WTC11 (cell line): Measurements from ENCODE around the gene HMX3. TPM values are rescaled to one million over a fixed set of nuclear protein-coding genes. Genes with fewer than 3 reads are reported as not detected.
A peak's percentile ranks its signal among the peaks of the same experiment; 100 is the strongest.

Source experiments
- ATAC-seq: fragments of 200-7000 bp; cut with Tn5 transposase; 2 replicates; pipeline ENCODE4 v1.10.0; 2021; ENCODE audit warnings: mild to moderate bottlenecking, moderate library complexity
- CTCF ChIA-PET: fragments of 300-600 bp; sonication (Branson Sonifier 250); formaldehyde crosslinking; loops from one replicate; lab custom pipeline; 2021; ENCODE audit warnings: antibody characterized with exemption; lab: Charles Lee
- POLR2A ChIA-PET: fragments of 350-600 bp; sonication (Branson Sonifier 250); formaldehyde crosslinking; loops from one replicate; lab custom pipeline; 2021; ENCODE audit warnings: antibody characterized with exemption; lab: Charles Lee
- DNase-seq: peaks from one replicate; pipeline ENCODE4 v3.0.0; 2021; ENCODE audit warnings: low spot score
- H3K27ac Mint-ChIP-seq: 2 replicates; pipeline ENCODE4 v1.8.0; 2021; ENCODE audit warnings: mixed read lengths
- H3K27me3 Mint-ChIP-seq: 2 replicates; pipeline ENCODE4 v1.8.0; 2021; ENCODE audit warnings: low read depth, mild to moderate bottlenecking, moderate library complexity, mixed read lengths
- H3K36me3 Mint-ChIP-seq: 2 replicates; pipeline ENCODE4 v1.8.0; 2021; ENCODE audit warnings: mixed read lengths
- H3K4me1 Mint-ChIP-seq: 2 replicates; pipeline ENCODE4 v1.8.0; 2022; ENCODE audit warnings: mixed read lengths
- H3K4me3 Mint-ChIP-seq: 2 replicates; pipeline ENCODE4 v1.8.0; 2021; ENCODE audit warnings: mild to moderate bottlenecking, moderate library complexity, mixed read lengths
- H3K9me3 Mint-ChIP-seq: 2 replicates; pipeline ENCODE4 v1.8.0; 2021; ENCODE audit warnings: mixed read lengths
- ARID4B ChIP-seq: sonication (generic); formaldehyde crosslinking; IDR thresholded peaks from 2 replicates; pipeline ENCODE4 v1.8.0; 2023; ENCODE audit warnings: missing genetic modification reagents, mild to moderate bottlenecking, borderline replicate concordance
- ATF1 ChIP-seq: sonication (generic); formaldehyde crosslinking; IDR thresholded peaks from 2 replicates; pipeline ENCODE4 v1.8.1; 2023; ENCODE audit warnings: mild to moderate bottlenecking, moderate library complexity, missing genetic modification reagents
- ATF3 ChIP-seq: sonication (generic); formaldehyde crosslinking; conservative IDR thresholded peaks from 2 replicates; pipeline ENCODE4 v1.8.1; 2022; ENCODE audit warnings: mild to moderate bottlenecking, missing genetic modification reagents
- CREB1 ChIP-seq: sonication (generic); formaldehyde crosslinking; IDR thresholded peaks from 2 replicates; pipeline ENCODE4 v1.8.0; 2023; ENCODE audit warnings: mild to moderate bottlenecking, missing genetic modification reagents
- CREM ChIP-seq: sonication (generic); formaldehyde crosslinking; IDR thresholded peaks from 2 replicates; pipeline ENCODE4 v1.8.1; 2022; ENCODE audit warnings: mild to moderate bottlenecking, missing genetic modification reagents, moderate library complexity
- E2F5 ChIP-seq: sonication (generic); formaldehyde crosslinking; IDR thresholded peaks from 2 replicates; pipeline ENCODE4 v1.8.1; 2022; ENCODE audit warnings: mild to moderate bottlenecking, moderate library complexity, missing genetic modification reagents
- FOXJ3 ChIP-seq: sonication (generic); formaldehyde crosslinking; IDR thresholded peaks from 2 replicates; pipeline ENCODE4 v1.9.0; 2021; ENCODE audit warnings: missing genetic modification reagents, mild to moderate bottlenecking, borderline replicate concordance
- IRF2 ChIP-seq: sonication (generic); formaldehyde crosslinking; IDR thresholded peaks from 2 replicates; pipeline ENCODE4 v1.8.0; 2022; ENCODE audit warnings: low read depth, missing genetic modification reagents, borderline replicate concordance
- JAZF1 ChIP-seq: fragments of 250-450 bp; sonication (Bioruptor Pico); IDR thresholded peaks from 2 replicates; pipeline ENCODE4 v1.9.0; 2021; ENCODE audit warnings: moderate library complexity, mild to moderate bottlenecking, inconsistent platforms
- JUN ChIP-seq: sonication (generic); formaldehyde crosslinking; IDR thresholded peaks from 2 replicates; pipeline ENCODE4 v1.8.0; 2023; ENCODE audit warnings: mild to moderate bottlenecking, missing genetic modification reagents
- KAT7 ChIP-seq: sonication (generic); formaldehyde crosslinking; IDR thresholded peaks from 2 replicates; pipeline ENCODE4 v1.8.1; 2023; ENCODE audit warnings: missing genetic modification reagents, mild to moderate bottlenecking, borderline replicate concordance
- MLX ChIP-seq: sonication (generic); formaldehyde crosslinking; IDR thresholded peaks from 2 replicates; pipeline ENCODE4 v1.8.1; 2023; ENCODE audit warnings: mild to moderate bottlenecking, missing genetic modification reagents, moderate library complexity
- MYBL2 ChIP-seq: sonication (generic); formaldehyde crosslinking; IDR thresholded peaks from 2 replicates; pipeline ENCODE4 v1.8.1; 2023; ENCODE audit warnings: mild to moderate bottlenecking, moderate library complexity, missing genetic modification reagents
- NFE2L1 ChIP-seq: sonication (generic); formaldehyde crosslinking; IDR thresholded peaks from 2 replicates; pipeline ENCODE4 v1.8.1; 2023; ENCODE audit warnings: missing genetic modification reagents
- OVOL2 ChIP-seq: fragments of 250-450 bp; sonication (Bioruptor Pico); IDR thresholded peaks from 2 replicates; pipeline ENCODE4 v1.9.0; 2021; ENCODE audit warnings: mild to moderate bottlenecking, borderline replicate concordance
- RELA ChIP-seq: sonication (generic); formaldehyde crosslinking; IDR thresholded peaks from 2 replicates; pipeline ENCODE4 v1.8.1; 2022; ENCODE audit warnings: missing genetic modification reagents, mild to moderate bottlenecking, borderline replicate concordance
- SMAD4 ChIP-seq: sonication (generic); formaldehyde crosslinking; IDR thresholded peaks from 2 replicates; pipeline ENCODE4 v1.8.0; 2022; ENCODE audit warnings: mild to moderate bottlenecking, missing genetic modification reagents
- TEAD1 ChIP-seq: sonication (generic); formaldehyde crosslinking; IDR thresholded peaks from 2 replicates; pipeline ENCODE4 v1.8.0; 2022; ENCODE audit warnings: mild to moderate bottlenecking, missing genetic modification reagents
- ZNF138 ChIP-seq: sonication (generic); formaldehyde crosslinking; conservative IDR thresholded peaks from 2 replicates; pipeline ENCODE4 v1.8.1; 2022; ENCODE audit warnings: mild to moderate bottlenecking, moderate library complexity, missing genetic modification reagents
- total RNA-seq: library from RNA; stranded (reverse); gene quantifications from 3 replicates; pipeline ENCODE4 v1.2.3, GENCODE V29; 2021
- TF ChIP-seq, protein P1 (sequence below): sonication (generic); formaldehyde crosslinking; IDR thresholded peaks from 2 replicates; pipeline ENCODE4 v1.8.1; 2023; ENCODE audit warnings: mild to moderate bottlenecking, missing genetic modification reagents, moderate library complexity
- TF ChIP-seq, protein P2 (sequence below): sonication (generic); formaldehyde crosslinking; IDR thresholded peaks from 2 replicates; pipeline ENCODE4 v1.8.1; 2023; ENCODE audit warnings: mild to moderate bottlenecking, missing genetic modification reagents
- TF ChIP-seq, protein P3 (sequence below): fragments of 250-450 bp; sonication (Bioruptor Pico); IDR thresholded peaks from 2 replicates; pipeline ENCODE4 v1.9.0; 2021; ENCODE audit warnings: mild to moderate bottlenecking

Gene HMX3
- total RNA-seq, 1 experiment from 2014 or later, result not detected

DNA sequence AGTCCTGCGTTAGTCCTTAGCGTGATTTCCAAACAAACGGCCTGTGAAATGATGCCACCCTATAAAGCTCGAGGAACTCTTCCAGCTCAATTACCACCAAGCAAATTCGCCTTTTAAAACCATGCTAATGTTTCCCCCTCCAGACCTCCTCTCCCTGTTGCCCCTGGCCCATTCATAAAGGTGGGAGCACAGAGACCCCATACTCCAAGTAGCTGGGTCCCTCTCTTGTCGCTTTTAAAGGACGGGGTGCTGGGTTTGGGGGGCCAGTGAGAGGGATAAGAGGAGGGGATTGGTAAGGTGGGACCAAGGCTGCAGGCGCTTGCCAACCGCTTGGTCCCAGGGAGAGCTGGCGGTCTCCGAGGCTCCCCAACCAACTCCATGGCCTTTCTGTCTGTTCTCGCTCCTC, 13.4 kb downstream of the HMX3 start:
- no peak overlapping the region for H3K27ac Mint-ChIP-seq
- ChIA-PET POLR2A (interaction anchor here (0.7 to 0.9 kb wide), 3 partner anchors 9 to 11 kb away, joined by 3 read pairs; no protein-coding TSS in a partner anchor), CTCF (interaction anchor here (1.1 to 6.1 kb wide), 5 partner anchors 9 to 231 kb away, joined by 3 to 43 read pairs (median 4); no protein-coding TSS in a partner anchor)
- no peaks in the 10 kb centered on the region for H3K36me3 Mint-ChIP-seq
- no peak for TF ChIP-seq IRF2
- TF ChIP-seq MLX, result no peak
- TF ChIP-seq TEAD1 (CRISPR knock-in tag), result no peak
- TF ChIP-seq KAT7, result no peak
- TF ChIP-seq ZNF138 (CRISPR knock-in tag), result no peak
- H3K27me3 Mint-ChIP-seq, result peaks cover 82% of the 10 kb centered on the region
- ATAC-seq, result no peak
- H3K4me1 Mint-ChIP-seq, result peaks cover 70% of the 10 kb centered on the region
- peak overlapping the region; percentile 62 for H3K4me3 Mint-ChIP-seq
- no peaks in the 10 kb centered on the region for H3K9me3 Mint-ChIP-seq
- no peak for DNase-seq

- H3K4me1 Mint-ChIP-seq, result peaks cover 64% of the 10 kb centered on the region
- peak overlapping the region; percentile 68 for H3K4me3 Mint-ChIP-seq
- no peaks in the 10 kb centered on the region for H3K36me3 Mint-ChIP-seq
- no peak overlapping the region for H3K27ac Mint-ChIP-seq
- DNase-seq (peak; percentile 55), ATAC-seq (no peak)
- H3K9me3 Mint-ChIP-seq, result no peaks in the 10 kb centered on the region
- ChIA-PET CTCF (interaction anchor here (1.1 to 6.1 kb wide), 5 partner anchors 10 to 231 kb away, joined by 3 to 43 read pairs (median 4); no protein-coding TSS in a partner anchor), POLR2A (interaction anchor here (0.7 to 1.3 kb wide), 5 partner anchors 10 to 18 kb away, joined by 3 to 4 read pairs (median 3); no protein-coding TSS in a partner anchor)
- peaks cover 77% of the 10 kb centered on the region for H3K27me3 Mint-ChIP-seq
- TF ChIP-seq SMAD4 (CRISPR knock-in tag), result no peak
- no peak; the same call in 1 of the 2 replicates for TF ChIP-seq JUN (CRISPR knock-in tag)
- 0 out of 2 replicates have a peak, but pooled peaks have one; percentile 26 for TF ChIP-seq E2F5
- TF ChIP-seq, protein P1, sequence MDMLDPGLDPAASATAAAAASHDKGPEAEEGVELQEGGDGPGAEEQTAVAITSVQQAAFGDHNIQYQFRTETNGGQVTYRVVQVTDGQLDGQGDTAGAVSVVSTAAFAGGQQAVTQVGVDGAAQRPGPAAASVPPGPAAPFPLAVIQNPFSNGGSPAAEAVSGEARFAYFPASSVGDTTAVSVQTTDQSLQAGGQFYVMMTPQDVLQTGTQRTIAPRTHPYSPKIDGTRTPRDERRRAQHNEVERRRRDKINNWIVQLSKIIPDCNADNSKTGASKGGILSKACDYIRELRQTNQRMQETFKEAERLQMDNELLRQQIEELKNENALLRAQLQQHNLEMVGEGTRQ (CRISPR knock-in tag), result no peak
- no peak for TF ChIP-seq OVOL2 (CRISPR knock-in tag)
- TF ChIP-seq JAZF1 (CRISPR knock-in tag), result no peak
- TF ChIP-seq CREM (CRISPR knock-in tag), result no peak
- no peak for TF ChIP-seq TEAD1 (CRISPR knock-in tag)
- TF ChIP-seq, protein P2, sequence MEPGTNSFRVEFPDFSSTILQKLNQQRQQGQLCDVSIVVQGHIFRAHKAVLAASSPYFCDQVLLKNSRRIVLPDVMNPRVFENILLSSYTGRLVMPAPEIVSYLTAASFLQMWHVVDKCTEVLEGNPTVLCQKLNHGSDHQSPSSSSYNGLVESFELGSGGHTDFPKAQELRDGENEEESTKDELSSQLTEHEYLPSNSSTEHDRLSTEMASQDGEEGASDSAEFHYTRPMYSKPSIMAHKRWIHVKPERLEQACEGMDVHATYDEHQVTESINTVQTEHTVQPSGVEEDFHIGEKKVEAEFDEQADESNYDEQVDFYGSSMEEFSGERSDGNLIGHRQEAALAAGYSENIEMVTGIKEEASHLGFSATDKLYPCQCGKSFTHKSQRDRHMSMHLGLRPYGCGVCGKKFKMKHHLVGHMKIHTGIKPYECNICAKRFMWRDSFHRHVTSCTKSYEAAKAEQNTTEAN (CRISPR knock-in tag), result peak; percentile 53; the same call in 1 of the 2 replicates
- TF ChIP-seq ZNF138 (CRISPR knock-in tag), result no peak
- 0 out of 2 replicates have a peak, but pooled peaks have one; percentile 59 for TF ChIP-seq ARID4B (CRISPR knock-in tag)
- no peak for TF ChIP-seq CREB1 (CRISPR knock-in tag)
- TF ChIP-seq RELA, result no peak
- TF ChIP-seq MYBL2 (CRISPR knock-in tag), result peak; percentile 69; the same call in 1 of the 2 replicates
- TF ChIP-seq ATF3 (CRISPR knock-in tag), result no peak
- no peak for TF ChIP-seq FOXJ3 (CRISPR knock-in tag)
- TF ChIP-seq, protein P3, sequence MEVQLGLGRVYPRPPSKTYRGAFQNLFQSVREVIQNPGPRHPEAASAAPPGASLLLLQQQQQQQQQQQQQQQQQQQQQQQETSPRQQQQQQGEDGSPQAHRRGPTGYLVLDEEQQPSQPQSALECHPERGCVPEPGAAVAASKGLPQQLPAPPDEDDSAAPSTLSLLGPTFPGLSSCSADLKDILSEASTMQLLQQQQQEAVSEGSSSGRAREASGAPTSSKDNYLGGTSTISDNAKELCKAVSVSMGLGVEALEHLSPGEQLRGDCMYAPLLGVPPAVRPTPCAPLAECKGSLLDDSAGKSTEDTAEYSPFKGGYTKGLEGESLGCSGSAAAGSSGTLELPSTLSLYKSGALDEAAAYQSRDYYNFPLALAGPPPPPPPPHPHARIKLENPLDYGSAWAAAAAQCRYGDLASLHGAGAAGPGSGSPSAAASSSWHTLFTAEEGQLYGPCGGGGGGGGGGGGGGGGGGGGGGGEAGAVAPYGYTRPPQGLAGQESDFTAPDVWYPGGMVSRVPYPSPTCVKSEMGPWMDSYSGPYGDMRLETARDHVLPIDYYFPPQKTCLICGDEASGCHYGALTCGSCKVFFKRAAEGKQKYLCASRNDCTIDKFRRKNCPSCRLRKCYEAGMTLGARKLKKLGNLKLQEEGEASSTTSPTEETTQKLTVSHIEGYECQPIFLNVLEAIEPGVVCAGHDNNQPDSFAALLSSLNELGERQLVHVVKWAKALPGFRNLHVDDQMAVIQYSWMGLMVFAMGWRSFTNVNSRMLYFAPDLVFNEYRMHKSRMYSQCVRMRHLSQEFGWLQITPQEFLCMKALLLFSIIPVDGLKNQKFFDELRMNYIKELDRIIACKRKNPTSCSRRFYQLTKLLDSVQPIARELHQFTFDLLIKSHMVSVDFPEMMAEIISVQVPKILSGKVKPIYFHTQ (CRISPR knock-in tag), result no peak
- peak; percentile 65; the same call in 1 of the 2 replicates for TF ChIP-seq NFE2L1 (CRISPR knock-in tag)
- TF ChIP-seq ATF1 (CRISPR knock-in tag), result no peak
Measured at GRCh38 chr10:123149568-123150270, 13.9 kb downstream of the HMX3 start.
